CD4-positive, alpha-beta T cell (primary cell): ENCODE data around the gene PTPRC. TPM values are rescaled to one million over a fixed set of nuclear protein-coding genes. Genes with fewer than 3 reads are reported as not detected.

Experiments
- ATAC-seq: fragments of 200-7000 bp; cut with Tn5 transposase; one replicate; pipeline ENCODE4 v1.10.0; 2022; ENCODE audit warnings: mild to moderate bottlenecking; ENCODE audit not compliant: poor library complexity
- CTCF ChIA-PET: fragments of 350-600 bp; sonication (Branson Sonifier 250); formaldehyde crosslinking; loops from one replicate; lab custom pipeline; 2021; ENCODE audit warnings: antibody characterized with exemption, inconsistent platforms; lab: Charles Lee
- POLR2A ChIA-PET: fragments of 350-600 bp; sonication (Branson Sonifier 250); formaldehyde crosslinking; loops from one replicate; lab custom pipeline; 2021; ENCODE audit warnings: antibody characterized with exemption, inconsistent platforms; lab: Charles Lee
- DNase-seq, 14 experiments: peaks; one replicate each; pipeline ENCODE4 v3.0.0-alpha.2; 2013 to 2020; ENCODE audit warnings: mixed read lengths in 2 of 14
- H3K27ac ChIP-seq, 2 donors: one replicate each; pipeline versions ENCODE4 v1.5.1 to v1.7.0; 2013; ENCODE audit warnings: low read length in 2 of 2, low read depth in 1 of 2, mild to moderate bottlenecking in 1 of 2
- H3K27me3 ChIP-seq, 2 experiments: 1 replicate in 1 of 2; 2 replicates in 1 of 2; pipeline versions ENCODE4 v1.6.1 to v1.7.0; 2013; ENCODE audit warnings: low read length in 2 of 2, control low read depth in 1 of 2, mild to moderate bottlenecking in 1 of 2, moderate library complexity in 1 of 2; ENCODE audit not compliant: insufficient read depth in 2 of 2, control insufficient read depth in 1 of 2
- H3K36me3 ChIP-seq: one replicate; pipeline ENCODE4 v1.6.1; 2013; ENCODE audit warnings: low read length, control low read depth; ENCODE audit not compliant: insufficient read depth
- H3K4me1 ChIP-seq: one replicate; pipeline ENCODE4 v1.6.1; 2013; ENCODE audit warnings: low read length, control low read depth; ENCODE audit not compliant: insufficient read depth
- H3K4me3 ChIP-seq: one replicate; pipeline ENCODE4 v1.5.1; 2013; ENCODE audit warnings: mild to moderate bottlenecking, low read length, moderate library complexity
- H3K9me3 ChIP-seq, 2 experiments: 1 replicate in 1 of 2; 2 replicates in 1 of 2; pipeline versions ENCODE4 v1.6.1 to v1.7.0; 2013; ENCODE audit warnings: low read length in 2 of 2, mild to moderate bottlenecking in 2 of 2, control low read depth in 1 of 2, moderate library complexity in 1 of 2; ENCODE audit not compliant: control insufficient read depth in 1 of 2, insufficient read depth in 1 of 2
- H3K27ac Mint-ChIP-seq: one replicate; pipeline ENCODE4 v1.8.0; 2020; ENCODE audit warnings: mixed read lengths
- H3K27me3 Mint-ChIP-seq: one replicate; pipeline ENCODE4 v1.8.0; 2021; ENCODE audit warnings: mixed read lengths
- H3K36me3 Mint-ChIP-seq: one replicate; pipeline ENCODE4 v1.8.0; 2021; ENCODE audit warnings: low read depth, mixed read lengths
- H3K4me1 Mint-ChIP-seq: one replicate; pipeline ENCODE4 v1.8.0; 2021; ENCODE audit warnings: low read depth, mixed read lengths
- H3K4me3 Mint-ChIP-seq: one replicate; pipeline ENCODE4 v1.8.0; 2020; ENCODE audit warnings: mild to moderate bottlenecking, mixed read lengths
- H3K9me3 Mint-ChIP-seq: one replicate; pipeline ENCODE4 v1.8.0; 2020; ENCODE audit warnings: mixed read lengths
- CTCF ChIP-seq: fragments of 200-600 bp; IDR thresholded peaks from one replicate; pipeline ENCODE4 v1.8.0; 2022; ENCODE audit warnings: antibody characterized with exemption, mild to moderate bottlenecking
- intact Hi-C, 2 experiments: fragments of 100-400 bp; cut with DNase I in 1 of 2; cut with micrococcal nuclease in 1 of 2; formaldehyde crosslinking; loops; one replicate each; pipeline versions ENCODE4 v1.15.1 to v1.9.0; 2023 to 2025; cut with DNase I, micrococcal nuclease
- total RNA-seq, 174 experiments: library from RNA in 2 of 174; stranded (reverse) in 2 of 174; gene quantifications; one replicate each; pipeline ENCODE4 v1.2.3 and lab custom pipeline; 2021 to 2026

The PTPRC gene
- total RNA-seq, 2 experiments from 2014 or later = 661 to 698 TPM

- H3K36me3 Mint-ChIP-seq = peaks cover 89% of the 10 kb centered on the region
- CTCF ChIA-PET = no interaction called here
- H3K27ac ChIP-seq = peak overlapping the region; percentile 38 to 85
- H3K9me3 ChIP-seq = no peaks in the 10 kb centered on the region
- TF ChIP-seq CTCF = no peak
- DNase-seq (no peak), ATAC-seq (no peak)
- H3K27ac Mint-ChIP-seq = peak overlapping the region; percentile 98
- H3K4me3 ChIP-seq = peak overlapping the region; percentile 79
- intact Hi-C loops = no loop called here
- peaks cover 80% of the 10 kb centered on the region for H3K4me1 Mint-ChIP-seq
- POLR2A ChIA-PET = interaction anchor here (0.7 to 9.7 kb wide), 7 partner anchors 10 to 559 kb away, joined by 3 to 152 read pairs (median 7); no protein-coding TSS in a partner anchor
- no peaks in the 10 kb centered on the region for H3K27me3 Mint-ChIP-seq
- peaks cover 15% of the 10 kb centered on the region for H3K4me1 ChIP-seq
- H3K9me3 Mint-ChIP-seq = no peaks in the 10 kb centered on the region
- no peaks in the 10 kb centered on the region for H3K27me3 ChIP-seq
- peak overlapping the region; percentile 95 for H3K4me3 Mint-ChIP-seq
- H3K36me3 ChIP-seq = peaks cover 79% of the 10 kb centered on the region
Observed at GRCh38 chr1:198647055-198647454, 8.2 kb downstream of the PTPRC start.

- H3K36me3 ChIP-seq = peaks cover 69% of the 10 kb centered on the region
- no peak for ATAC-seq
Observed at GRCh38 chr1:198648592-198648991, 9.8 kb downstream of the PTPRC start.

GRCh38 chr1:198649232-198649967, 10.6 kb downstream of the PTPRC start:
- CTCF ChIA-PET = interaction anchor here (0.9 to 4.0 kb wide), 8 partner anchors 12 to 114 kb away, joined by 3 to 19 read pairs (median 4); no protein-coding TSS in a partner anchor
- Mint-ChIP-seq H3K27ac (peak overlapping the region; percentile 90), H3K36me3 (peaks cover 74% of the 10 kb centered on the region)

More at GRCh38 chr1:198648592-198648991, 9.8 kb downstream of the PTPRC start:
- ChIA-PET CTCF (interaction anchor here (1.3 to 4.0 kb wide), 3 partner anchors 27 to 30 kb away, joined by 3 to 19 read pairs (median 4); no protein-coding TSS in a partner anchor), POLR2A (interaction anchor here (0.8 to 9.7 kb wide), 11 partner anchors 8 to 129 kb away, joined by 3 to 152 read pairs (median 19); partner anchors contain the start of gene PTPRC)
- DNase-seq = no peak
- Mint-ChIP-seq H3K27me3 (no peaks in the 10 kb centered on the region), H3K4me3 (peak overlapping the region; percentile 80), H3K36me3 (peaks cover 82% of the 10 kb centered on the region), H3K27ac (peak overlapping the region; percentile 90), H3K4me1 (peaks cover 81% of the 10 kb centered on the region), H3K9me3 (no peaks in the 10 kb centered on the region)
- Histone ChIP-seq H3K27ac (peak overlapping the region; percentile 73 to 85), H3K27me3 (no peaks in the 10 kb centered on the region), H3K4me1 (peaks cover 15% of the 10 kb centered on the region), H3K4me3 (peak overlapping the region; percentile 79), H3K9me3 (no peaks in the 10 kb centered on the region)
- intact Hi-C loops = no loop called here
- TF ChIP-seq CTCF = no peak

More at GRCh38 chr1:198649232-198649967, 10.6 kb downstream of the PTPRC start:
- H3K9me3 ChIP-seq = no peaks in the 10 kb centered on the region
- Mint-ChIP-seq H3K4me3 (peak overlapping the region; percentile 80), H3K27me3 (no peaks in the 10 kb centered on the region), H3K9me3 (no peaks in the 10 kb centered on the region), H3K4me1 (peaks cover 76% of the 10 kb centered on the region)
- H3K4me1 ChIP-seq = peaks cover 15% of the 10 kb centered on the region
- no peak for TF ChIP-seq CTCF
- H3K4me3 ChIP-seq = peak overlapping the region; percentile 79
- POLR2A ChIA-PET = interaction anchor here (0.6 to 9.7 kb wide), 15 partner anchors 9 to 1430 kb away, joined by 3 to 152 read pairs (median 5); partner anchors contain the start of gene PTPRC
- intact Hi-C loops = loop anchor here in 1 of 2 experiments (1.0 kb wide), 1 partner anchor 8 kb away; no protein-coding TSS in a partner anchor
- DNase-seq (peak in 1 of 14 experiments; percentile 62), ATAC-seq (peak; percentile 17)
- H3K36me3 ChIP-seq = peaks cover 68% of the 10 kb centered on the region
- no peaks in the 10 kb centered on the region for H3K27me3 ChIP-seq
- peak overlapping the region; percentile 73 to 85 for H3K27ac ChIP-seq
